HG03103 (cell line): Measurements from ENCODE around the gene DLK1.

Experiments
- ATAC-seq: cut with Tn5 transposase; IDR thresholded peaks from one replicate; pipeline ENCODE4 v1.9.1; 2021; ENCODE audit warnings: low read depth; ENCODE audit not compliant: unreplicated experiment

Gene DLK1

GRCh38 chr14:100750762-100751699 lies 24.3 kb downstream of the DLK1 start:
- ATAC-seq: no peak

- no peak for ATAC-seq
These were observed 27.3 kb downstream of the DLK1 start for GRCh38 chr14:100754020-100754419.

GRCh38 chr14:100755649-100756048 lies 29.0 kb downstream of the DLK1 start:
- no peak for ATAC-seq

GRCh38 chr14:100761481-100761880 lies 34.8 kb downstream of the DLK1 start:
- ATAC-seq: no peak

- ATAC-seq: no peak
These were observed 35.4 kb downstream of the DLK1 start for GRCh38 chr14:100762089-100762515.

- ATAC-seq: no peak
These were observed 36.2 kb downstream of the DLK1 start for GRCh38 chr14:100762901-100763300.

- ATAC-seq: no peak
These were observed 37.9 kb downstream of the DLK1 start for GRCh38 chr14:100764471-100765115.

GRCh38 chr14:100765296-100765695 lies 38.6 kb downstream of the DLK1 start:
- ATAC-seq: no peak

GRCh38 chr14:100765991-100766390 lies 39.3 kb downstream of the DLK1 start:
- ATAC-seq: no peak

- ATAC-seq: no peak
These were observed 40.5 kb downstream of the DLK1 start for GRCh38 chr14:100767003-100767787.

- no peak for ATAC-seq
These were observed 41.3 kb downstream of the DLK1 start for GRCh38 chr14:100767788-100768536.

- ATAC-seq: no peak
These were observed 42.6 kb downstream of the DLK1 start for GRCh38 chr14:100769035-100769939.

GRCh38 chr14:100770046-100770445 lies 43.4 kb downstream of the DLK1 start:
- no peak for ATAC-seq

GRCh38 chr14:100770605-100771120 lies 44.0 kb downstream of the DLK1 start:
- no peak for ATAC-seq

- no peak for ATAC-seq
These were observed 44.6 kb downstream of the DLK1 start for GRCh38 chr14:100771121-100771800.

- ATAC-seq: no peak
These were observed 46.0 kb downstream of the DLK1 start for GRCh38 chr14:100772607-100773165.

GRCh38 chr14:100773331-100774163 lies 46.9 kb downstream of the DLK1 start:
- no peak for ATAC-seq
